ENCODE results near the gene NDOR1. TPM values are rescaled to one million over a fixed set of nuclear protein-coding genes. Genes with fewer than 3 reads are reported as not detected.
A peak's percentile ranks its signal among the peaks of the same experiment; 100 is the strongest.

Gene NDOR1
- total and polyA plus RNA-seq, 2 of the 8 experiments (the other 6 are each of a cell fraction or from before 2014, with no cell fraction given), result 25.7 to 32.3 TPM

GRCh38 chr9:137168904-137169856 is 36.3 kb upstream of the NDOR1 start:
- 2% methylated on average over 92 of the region's 124 CpGs; no CpG with 5 or more reads in 1 of the 2 experiments for WGBS, 2 experiments (ENCODE audit: extremely low coverage in 1 of 2, insufficient coverage in 1 of 2, insufficient read length in 1 of 2, insufficient replicate concordance in 2 of 2, low coverage in 1 of 2, low lambda C conversion rate in 2 of 2, missing lambda C conversion rate in 1 of 2)
- no peak for FAIRE-seq
- 0 out of 2 replicates have a peak, but pooled peaks have one; percentile 5 for TF ChIP-seq TEAD4 (IDR thresholded peaks at IDR 0.05; ENCODE audit: low read depth, low read length)
- TF ChIP-seq SIN3A (conservative IDR thresholded peaks at IDR 0.05 in 1 of 2, IDR thresholded peaks at IDR 0.05 in 1 of 2; ENCODE audit: low read depth in 1 of 2, low read length in 2 of 2), result 0 out of 4 replicates have a peak, but pooled peaks of 1 of the 2 experiments have one; percentile 27
- peak; percentile 87 for TF ChIP-seq MAX (IDR thresholded peaks at IDR 0.05)
- peak; percentile 63; the same call in 1 of the 2 replicates for TF ChIP-seq TAF1 (IDR thresholded peaks at IDR 0.05; ENCODE audit: low read depth, low read length)
- peak; percentile 36; the same call in 1 of the 2 replicates for TF ChIP-seq TCF12 (IDR thresholded peaks at IDR 0.05; ENCODE audit: low read depth, low read length)
- TF ChIP-seq EZH2 (IDR thresholded peaks at IDR 0.05; ENCODE audit: low read depth, low read length, severe bottlenecking), result peak; percentile 65
- TF ChIP-seq SUZ12 (IDR thresholded peaks at IDR 0.05; ENCODE audit: low read length), result peak; percentile 77
- TF ChIP-seq NANOG (IDR thresholded peaks at IDR 0.05; ENCODE audit: insufficient read depth, low read depth, low read length, poor library complexity, severe bottlenecking), result no peak
- peak; percentile 64 for TF ChIP-seq NRF1 (IDR thresholded peaks at IDR 0.05; ENCODE audit: low read depth, low read length)

More at GRCh38 chr9:137168904-137169856, 36.3 kb upstream of the NDOR1 start:
- Histone ChIP-seq H2AK5ac (ENCODE audit: low read depth, low read length) (no peak overlapping the region), H3K56ac (replicated peaks; ENCODE audit: insufficient read length, low read depth, low read length) (no peak overlapping the region), H3K23ac (ENCODE audit: insufficient read length) (no peak overlapping the region), H3K9me3 (ENCODE audit: insufficient read depth in 2 of 2, low read depth in 1 of 2, low read length in 1 of 2) (no peaks in the 10 kb centered on the region), H3K79me2 (ENCODE audit: control insufficient read depth in 1 of 2, insufficient read depth in 2 of 2, low read length in 2 of 2) (no peaks in the 10 kb centered on the region), H3K4me2 (ENCODE audit: insufficient read depth in 1 of 2, low read depth in 2 of 2, low read length in 2 of 2) (peak overlapping the region; percentile 68 to 96), H3K14ac (ENCODE audit: insufficient read length) (no peak overlapping the region), H4K8ac (ENCODE audit: extremely low read depth, insufficient read depth, low read length) (peak overlapping the region; percentile 51; the same call in 1 of the 2 replicates), H3K23me2 (ENCODE audit: low read depth, low read length) (peaks cover 15% of the 10 kb centered on the region; the same call in 1 of the 2 replicates), H2BK20ac (ENCODE audit: low read length) (no peak overlapping the region), H2BK15ac (ENCODE audit: low read length) (0 out of 2 replicates have a peak overlapping the region, but pooled peaks have one; percentile 81), H3K27me3 (replicated peaks in 1 of 4; ENCODE audit: control insufficient read depth in 3 of 4, extremely low read depth in 1 of 4, insufficient read depth in 3 of 4, low read length in 3 of 4) (peaks cover 38 to 84% (median 68%) of the 10 kb centered on the region in 4 experiments), H2BK120ac (replicated peaks; ENCODE audit: low read depth, low read length) (no peak overlapping the region), H3K18ac (ENCODE audit: extremely low read depth, low read length) (peak overlapping the region; percentile 78), H2BK5ac (ENCODE audit: low read depth, low read length) (no peak overlapping the region), H4K20me1 (replicated peaks in 1 of 2; ENCODE audit: control insufficient read depth in 1 of 2, insufficient read depth in 2 of 2, low read length in 2 of 2) (peaks cover 0 to 9% of the 10 kb centered on the region in 2 experiments), H3K27ac (ENCODE audit: low read depth, low read length) (no peak overlapping the region), H4K91ac (replicated peaks; ENCODE audit: insufficient read length, low read length) (peak overlapping the region; percentile 74), H2AFZ (ENCODE audit: low read length) (peak overlapping the region; percentile 73; the same call in 1 of the 2 replicates), H2BK12ac (ENCODE audit: low read depth, low read length) (peak overlapping the region; percentile 39; the same call in 1 of the 2 replicates), H3K36me3 (ENCODE audit: control insufficient read depth in 2 of 4, insufficient read depth in 4 of 4, low read length in 3 of 4) (no peaks in the 10 kb centered on the region; a peak in 1 of 8 replicates), H3K9ac (replicated peaks in 1 of 4; ENCODE audit: extremely low read depth in 1 of 4, low read depth in 3 of 4, low read length in 3 of 4) (peak overlapping the region in 1 of 4 experiments; percentile 50; a peak in 1 of 7 replicates), H3K4ac (replicated peaks; ENCODE audit: insufficient read length, low read depth, low read length) (no peak overlapping the region), H3K4me1 (replicated peaks in 1 of 4; ENCODE audit: control insufficient read depth in 3 of 4, insufficient read depth in 4 of 4, low read length in 3 of 4) (peaks cover 0 to 16% (median 11%) of the 10 kb centered on the region in 4 experiments; a peak in 6 of 7 replicates), H4K5ac (ENCODE audit: insufficient read length, low read depth, low read length) (no peak overlapping the region), H3K4me3 (ENCODE audit: extremely low read depth in 1 of 4, insufficient read depth in 2 of 4, low read depth in 3 of 4, low read length in 4 of 4) (peak overlapping the region; percentile 35 to 65 (median 49)), H3K79me1 (ENCODE audit: low read depth, low read length) (no peaks in the 10 kb centered on the region)
- POLR2A ChIA-PET (ENCODE audit: partially characterized antibody), result interaction anchor here (0.7 to 3.0 kb wide), 8 partner anchors 12 to 71 kb away, joined by 3 to 14 read pairs (median 5); partner anchors contain the start of gene TUBB4B
- DNase-seq (ENCODE audit: low read depth in 1 of 2, low spot score in 2 of 2), result peak in 1 of 2 experiments; percentile 89
- CTCF ChIA-PET (ENCODE audit: partially characterized antibody), result interaction anchor here (0.8 to 4.3 kb wide), 11 partner anchors 14 to 140 kb away, joined by 3 to 29 read pairs (median 3); partner anchors contain the start of genes ANAPC2, RNF224 and SSNA1

Data from H1 (cell line).